GM12878 (cell line): ENCODE results near the gene TMUB1. TPM values are rescaled to one million over a fixed set of nuclear protein-coding genes. Genes with fewer than 3 reads are reported as not detected.

Experiments used
- ATAC-seq: fragments of 200-7000 bp; cut with Tn5 transposase; 3 replicates; pipeline ENCODE4 v1.9.1; 2020; ENCODE audit warnings: mild to moderate bottlenecking, moderate library complexity
- BruUV-seq: library from RNA; stranded (reverse); fragments of 400-500 nt; replicated peaks from 2 replicates; lab custom pipeline; 2021; lab: Mats Ljungman, UMichigan
- CTCF ChIA-PET: fragments of 300-600 bp; sonication (Branson Sonifier 250); formaldehyde crosslinking; extraction: SDS; loops from one replicate; lab custom pipeline; 2021; ENCODE audit warnings: inconsistent platforms; lab: Yijun Ruan, JAX
- POLR2A ChIA-PET: fragments of 350-600 bp; formaldehyde crosslinking; extraction: SDS; loops from one replicate; lab custom pipeline; 2021; ENCODE audit warnings: inconsistent platforms; lab: Charles Lee
- RAD21 ChIA-PET: fragments of 300-600 bp; sonication (Branson Sonifier 250); formaldehyde crosslinking; loops from one replicate; lab custom pipeline; 2023; ENCODE audit warnings: antibody characterized with exemption; ENCODE audit not compliant: unreplicated experiment; lab: Charles Lee
- SMC1A ChIA-PET: fragments of 300-600 bp; sonication (Branson Sonifier 250); formaldehyde crosslinking; loops from one replicate; lab custom pipeline; 2023; ENCODE audit not compliant: unreplicated experiment, uncharacterized antibody; lab: Charles Lee
- DNase-seq: peaks from one replicate; pipeline ENCODE4 v3.0.0-alpha.2; 2011; ENCODE audit warnings: low read depth, low spot score
- FAIRE-seq: peaks from 3 replicates; lab custom pipeline; 2011; peaks lifted over from hg19 to GRCh38; lab: Jason Lieb, UNC
- H2AFZ ChIP-seq: 2 replicates; pipeline ENCODE4 v1.6.0; 2011; ENCODE audit warnings: low read depth, low read length, control low read depth; ENCODE audit not compliant: control insufficient read depth
- H3K27ac ChIP-seq: 2 replicates; pipeline ENCODE4 v1.5.1; 2011; ENCODE audit warnings: control low read depth; ENCODE audit not compliant: control insufficient read depth, insufficient read depth
- H3K27me3 ChIP-seq, 2 experiments: replicated peaks in 1 of 2; 2 replicates each; pipeline versions ENCODE4 v1.6.0 to v1.6.1; 2011; ENCODE audit warnings: low read length in 1 of 2; ENCODE audit not compliant: control insufficient read depth in 2 of 2, insufficient read depth in 2 of 2
- H3K36me3 ChIP-seq, 2 experiments: 2 replicates each; pipeline ENCODE4 v1.5.1; 2011; ENCODE audit warnings: low read length in 1 of 2; ENCODE audit not compliant: control insufficient read depth in 2 of 2, insufficient read depth in 2 of 2
- H3K4me1 ChIP-seq: 2 replicates; pipeline ENCODE4 v1.6.1; 2011; ENCODE audit warnings: mild to moderate bottlenecking, low read length, moderate library complexity, mixed read lengths; ENCODE audit not compliant: control insufficient read depth, insufficient read depth
- H3K4me2 ChIP-seq: 2 replicates; pipeline ENCODE4 v1.6.0; 2011; ENCODE audit warnings: control low read depth; ENCODE audit not compliant: control insufficient read depth, insufficient read depth
- H3K4me3 ChIP-seq: fragments of 200-600 bp; sonication (generic); 2 replicates; pipeline ENCODE4 v1.5.1; 2016
- H3K79me2 ChIP-seq: 2 replicates; pipeline ENCODE4 v1.6.0; 2011; ENCODE audit warnings: low read length; ENCODE audit not compliant: control insufficient read depth, insufficient read depth
- H3K9ac ChIP-seq: 2 replicates; pipeline ENCODE4 v1.8.0; 2011; ENCODE audit warnings: low read length, control low read depth, mixed read lengths; ENCODE audit not compliant: control insufficient read depth, insufficient read depth
- H3K9me3 ChIP-seq: replicated peaks from 3 replicates; pipeline ENCODE4 v1.5.1; 2011; ENCODE audit warnings: mild to moderate bottlenecking, low read length; ENCODE audit not compliant: control insufficient read depth, insufficient read depth
- H4K20me1 ChIP-seq: 2 replicates; pipeline ENCODE4 v1.6.0; 2011; ENCODE audit not compliant: control insufficient read depth, insufficient read depth
- EGR1 ChIP-seq, 2 experiments: IDR thresholded peaks; 1 replicate in 1 of 2; 2 replicates in 1 of 2; pipeline ENCODE4 v1.6.1; 2011 to 2012; ENCODE audit warnings: low read depth in 2 of 2, low read length in 2 of 2, borderline replicate concordance in 1 of 2, mild to moderate bottlenecking in 1 of 2, moderate library complexity in 1 of 2
- KLF5 ChIP-seq: fragments of 450-650 bp; IDR thresholded peaks from 2 replicates; pipeline ENCODE4 v1.6.1; 2014; ENCODE audit warnings: mild to moderate bottlenecking; ENCODE audit not compliant: partially characterized antibody
- MLLT1 ChIP-seq: fragments of 450-650 bp; IDR thresholded peaks from 2 replicates; pipeline ENCODE4 v1.6.1; 2016; ENCODE audit warnings: mild to moderate bottlenecking
- MYC ChIP-seq: IDR thresholded peaks from 2 replicates; pipeline ENCODE4 v1.6.1; 2011; ENCODE audit warnings: mild to moderate bottlenecking, low read length, moderate library complexity, inconsistent platforms; ENCODE audit not compliant: insufficient read depth, insufficient replicate concordance, insufficient read length, severe bottlenecking
- NBN ChIP-seq: fragments of 450-650 bp; IDR thresholded peaks from 2 replicates; pipeline ENCODE4 v1.6.1; 2016
- SREBF1 ChIP-seq: IDR thresholded peaks from 2 replicates; pipeline ENCODE4 v1.6.1; 2012; ENCODE audit warnings: mild to moderate bottlenecking, low read length
- WRNIP1 ChIP-seq: IDR thresholded peaks from 2 replicates; pipeline ENCODE4 v1.6.1; 2011; ENCODE audit warnings: low read depth, low read length, improper control_type of control experiment, borderline replicate concordance
- WGBS: methylation state at CpG from one replicate; pipeline ENCODE4 v1.1.6; 2016; ENCODE audit warnings: low lambda C conversion rate; ENCODE audit not compliant: insufficient replicate concordance, insufficient coverage; ENCODE audit errors: missing lambda C conversion rate; 5-methylcytosine and 5-hydroxymethylcytosine counted together
- in situ Hi-C: fragments of 300-500 bp; cut with MboI; formaldehyde crosslinking; loops from 9 replicates; pipeline ENCODE4 v1.14.3; 2018; ENCODE audit warnings: mixed read lengths
- intact Hi-C: fragments of 100-400 bp; cut with micrococcal nuclease; formaldehyde crosslinking; loops from one replicate; pipeline ENCODE4 v1.14.2; 2022; ENCODE audit not compliant: unreplicated experiment
- polyA plus RNA-seq, 11 experiments: library from polyadenylated mRNA; depleted of rRNA in 4 of 11; unstranded in 6 of 11; stranded (reverse) in 5 of 11; fragments of >200 nt; fragmentation: Nextera tagmentation in 4 of 11; fragmentation: Illumina TruSeq in 1 of 11; extraction: Ambion mirVana in 4 of 11; extraction: Trizol in 1 of 11; gene quantifications; 1 replicate in 1 of 11; 2 replicates in 10 of 11; pipeline versions ENCODE4 v1.2.1 to v1.2.3, GENCODE V29; 2011 to 2016; ENCODE audit warnings: inconsistent platforms in 2 of 11, missing spikeins in 2 of 11, low read depth in 1 of 11
- total RNA-seq, 4 experiments: library from RNA; depleted of rRNA in 3 of 4; stranded (reverse); fragments of >200 nt in 3 of 4; fragmentation: Illumina TruSeq in 1 of 4; extraction: Trizol in 1 of 4; gene quantifications; 2 replicates each; pipeline versions ENCODE4 v1.2.1 to v1.2.3, GENCODE V29; 2013 to 2021

The TMUB1 gene
- total and polyA plus RNA-seq, 10 of the 15 experiments (the other 5 are each of a cell fraction or from before 2014, with no cell fraction given): 0.27 to 79.5 (median 41.3) TPM; not detected in 1

- Histone ChIP-seq H3K27ac (no peak overlapping the region), H3K9me3 (no peaks in the 10 kb centered on the region), H3K9ac (peak overlapping the region; percentile 65; the same call in 1 of the 2 replicates), H3K4me3 (peak overlapping the region; percentile 83), H2AFZ (peak overlapping the region; percentile 90), H3K79me2 (peaks cover 66% of the 10 kb centered on the region), H3K4me2 (peak overlapping the region; percentile 98), H3K4me1 (peaks cover 38% of the 10 kb centered on the region), H4K20me1 (no peaks in the 10 kb centered on the region; the same call in 1 of the 2 replicates), H3K27me3 (no peaks in the 10 kb centered on the region), H3K36me3 (no peaks in the 10 kb centered on the region)
- TF ChIP-seq KLF5 (no peak), NBN (0 out of 2 replicates have a peak, but pooled peaks have one; percentile 2)
- ChIA-PET CTCF (interaction anchor here (1.1 to 1.9 kb wide), 2 partner anchors 25 to 51 kb away, joined by 3 to 5 read pairs; no protein-coding TSS in a partner anchor), RAD21 (interaction anchor here (2.3 kb wide), 1 partner anchor 56 kb away, joined by 10 read pairs; the partner anchor contains the start of gene ABCB8), POLR2A (interaction anchor here (1.7 to 3.0 kb wide), 2 partner anchors 25 to 55 kb away, joined by 9 to 14 read pairs; partner anchors contain the start of genes ABCB8 and SLC4A2), SMC1A (interaction anchor here (3.2 kb wide), 1 partner anchor 55 kb away, joined by 16 read pairs; the partner anchor contains the start of gene ABCB8)
- FAIRE-seq (no peak), DNase-seq (no peak), ATAC-seq (no peak)
- no TSS peak for BruUV-seq
- WGBS: 35% methylated on average over 3 of the region's 3 CpGs
- intact Hi-C loops (loop anchor here (2.0 kb wide), 1 partner anchor 55 kb away; the partner anchor contains the start of gene ABCB8), in situ Hi-C loops (no loop called here)
Observed at GRCh38 chr7:151083824-151084160, 499 bp upstream of the TMUB1 start.

GRCh38 chr7:151082141-151083070 lies 887 bp downstream of the TMUB1 start:
- WGBS: 69% methylated on average over 29 of the region's 42 CpGs
- CTCF ChIA-PET: interaction anchor here (1.2 to 1.9 kb wide), 2 partner anchors 9 to 49 kb away, joined by 3 to 5 read pairs; no protein-coding TSS in a partner anchor
- TF ChIP-seq MYC: no peak
- TF ChIP-seq WRNIP1: no peak
- TF ChIP-seq MLLT1: peak; percentile 58; the same call in 1 of the 2 replicates
- TF ChIP-seq SREBF1: no peak
- TF ChIP-seq EGR1 (IDR thresholded peaks at IDR 0.05; ENCODE audit: borderline replicate concordance in 1 of 2, low read depth in 2 of 2, low read length in 2 of 2): peak in 1 of 2 experiments; percentile 15; a peak in 1 of 3 replicates

More at GRCh38 chr7:151082141-151083070, 887 bp downstream of the TMUB1 start:
- H3K9ac ChIP-seq: peak overlapping the region; percentile 65
- H3K36me3 ChIP-seq: no peaks in the 10 kb centered on the region; a peak in 2 of 4 replicates
- peak overlapping the region; percentile 100 for H3K4me2 ChIP-seq
- peaks cover 53% of the 10 kb centered on the region for H3K79me2 ChIP-seq
- BruUV-seq: TSS peak; percentile 43
- 0 out of 2 replicates have a peak overlapping the region, but pooled peaks have one; percentile 1 for H2AFZ ChIP-seq
- ATAC-seq (no peak), DNase-seq (no peak), FAIRE-seq (no peak)
- H3K4me1 ChIP-seq: peaks cover 31% of the 10 kb centered on the region
- in situ Hi-C loops: no loop called here
- intact Hi-C loops: loop anchor here (2.0 kb wide), 1 partner anchor 54 kb away; the partner anchor contains the start of gene ABCB8
- peak overlapping the region; percentile 83 for H3K4me3 ChIP-seq
- ChIA-PET POLR2A (interaction anchor here (0.6 to 1.7 kb wide), 3 partner anchors 24 to 299 kb away, joined by 4 to 9 read pairs (median 4); partner anchors contain the start of genes ABCF2 and SLC4A2), SMC1A (interaction anchor here (0.8 kb wide), 1 partner anchor 23 kb away, joined by 3 read pairs; the partner anchor contains the start of gene SLC4A2), RAD21 (no interaction called here)
- no peaks in the 10 kb centered on the region for H3K9me3 ChIP-seq
- H3K27me3 ChIP-seq: no peaks in the 10 kb centered on the region
- H4K20me1 ChIP-seq: no peaks in the 10 kb centered on the region; the same call in 1 of the 2 replicates
- H3K27ac ChIP-seq: peak overlapping the region; percentile 70
